IMR-90 (cell line): ENCODE measurements around the gene DRD3. TPM values are rescaled to one million over a fixed set of nuclear protein-coding genes. Genes with fewer than 3 reads are reported as not detected.

Experiments
- ATAC-seq: fragments of 200-7000 bp; cut with Tn5 transposase; 2 replicates; pipeline ENCODE4 v1.9.1; 2020; ENCODE audit warnings: low read depth, mild to moderate bottlenecking, moderate library complexity
- BruUV-seq: library from RNA; stranded (reverse); fragments of 400-500 nt; replicated peaks from 2 replicates; lab custom pipeline; 2021; lab: Mats Ljungman, UMichigan
- CTCF ChIA-PET: fragments of 300-600 bp; formaldehyde crosslinking; extraction: SDS; loops from one replicate; lab custom pipeline; 2021; ENCODE audit warnings: antibody characterized with exemption; lab: Yijun Ruan, JAX
- POLR2A ChIA-PET: fragments of 300-600 bp; sonication (Branson Sonifier 250); formaldehyde crosslinking; loops from one replicate; lab custom pipeline; 2022; ENCODE audit warnings: antibody characterized with exemption; ENCODE audit not compliant: unreplicated experiment; lab: Charles Lee
- DNase-seq: peaks from one replicate; pipeline ENCODE4 v3.0.0; 2013
- H2AFZ ChIP-seq: replicated peaks from 2 replicates; pipeline ENCODE3; 2013; ENCODE audit warnings: low read length, mild to moderate bottlenecking; ENCODE audit not compliant: poor library complexity
- H2AK5ac ChIP-seq: 2 replicates; pipeline ENCODE4 v1.6.1; 2013; ENCODE audit warnings: low read depth, low read length, inconsistent platforms
- H2AK9ac ChIP-seq: replicated peaks from 2 replicates; pipeline ENCODE3; 2013; ENCODE audit warnings: mild to moderate bottlenecking, low read depth, low read length, moderate library complexity; ENCODE audit not compliant: poor library complexity
- H2BK120ac ChIP-seq: 2 replicates; pipeline ENCODE4 v1.6.1; 2013; ENCODE audit warnings: low read depth, low read length, inconsistent platforms
- H2BK15ac ChIP-seq: 3 replicates; pipeline ENCODE4 v1.6.1; 2013; ENCODE audit warnings: low read depth, low read length, inconsistent platforms
- H2BK20ac ChIP-seq: 2 replicates; pipeline ENCODE4 v1.6.1; 2013; ENCODE audit warnings: low read depth, mild to moderate bottlenecking, inconsistent platforms, low read length, moderate library complexity
- H2BK5ac ChIP-seq: 2 replicates; pipeline ENCODE4 v1.6.1; 2013; ENCODE audit warnings: mild to moderate bottlenecking, low read depth, low read length, inconsistent platforms; ENCODE audit not compliant: poor library complexity, severe bottlenecking
- H3K14ac ChIP-seq: replicated peaks from 2 replicates; pipeline ENCODE4 v1.6.1; 2013; ENCODE audit warnings: low read depth, low read length, inconsistent platforms
- H3K18ac ChIP-seq: 2 replicates; pipeline ENCODE4 v1.6.1; 2013; ENCODE audit warnings: low read depth, low read length, control low read depth
- H3K23ac ChIP-seq: 2 replicates; pipeline ENCODE4 v1.6.1; 2013; ENCODE audit warnings: low read depth, low read length, inconsistent platforms
- H3K27ac ChIP-seq: 2 replicates; pipeline ENCODE4 v1.5.1; 2013; ENCODE audit warnings: mild to moderate bottlenecking, control low read depth, low read length; ENCODE audit not compliant: insufficient read depth
- H3K27me3 ChIP-seq: 2 replicates; pipeline ENCODE4 v1.6.1; 2013; ENCODE audit warnings: low read length; ENCODE audit not compliant: control insufficient read depth, insufficient read depth
- H3K36me3 ChIP-seq: 2 replicates; pipeline ENCODE4 v1.6.1; 2013; ENCODE audit warnings: low read length, mixed read lengths; ENCODE audit not compliant: control insufficient read depth, insufficient read depth
- H3K4ac ChIP-seq: 2 replicates; pipeline ENCODE4 v1.6.1; 2013; ENCODE audit warnings: low read depth, low read length, inconsistent platforms
- H3K4me1 ChIP-seq: 2 replicates; pipeline ENCODE4 v1.6.1; 2013; ENCODE audit warnings: low read length, mixed read lengths; ENCODE audit not compliant: control insufficient read depth, insufficient read depth
- H3K4me2 ChIP-seq: 2 replicates; pipeline ENCODE4 v1.6.1; 2013; ENCODE audit warnings: low read depth, mild to moderate bottlenecking, control low read depth, low read length, moderate library complexity
- H3K4me3 ChIP-seq: 2 replicates; pipeline ENCODE4 v1.5.1; 2013; ENCODE audit warnings: low read depth, mild to moderate bottlenecking, control low read depth, low read length, moderate library complexity; ENCODE audit not compliant: insufficient read depth
- H3K56ac ChIP-seq: 2 replicates; pipeline ENCODE4 v1.6.1; 2013; ENCODE audit warnings: low read length, inconsistent platforms; ENCODE audit not compliant: insufficient read depth; ENCODE audit errors: extremely low read depth
- H3K79me1 ChIP-seq, 2 experiments: 2 replicates each; pipeline ENCODE4 v1.6.1; 2013; ENCODE audit warnings: low read length in 2 of 2, inconsistent platforms in 1 of 2, low read depth in 1 of 2
- H3K9ac ChIP-seq: 2 replicates; pipeline ENCODE4 v1.6.1; 2013; ENCODE audit warnings: low read depth, low read length, control low read depth
- H3K9me1 ChIP-seq: 2 replicates; pipeline ENCODE4 v1.6.1; 2013; ENCODE audit warnings: low read length, inconsistent platforms; ENCODE audit not compliant: insufficient read depth
- H3K9me3 ChIP-seq: 2 replicates; pipeline ENCODE4 v1.6.1; 2013; ENCODE audit warnings: low read length; ENCODE audit not compliant: control insufficient read depth, insufficient read depth
- H4K20me1 ChIP-seq: 2 replicates; pipeline ENCODE4 v1.6.1; 2013; ENCODE audit warnings: low read length, inconsistent platforms; ENCODE audit not compliant: insufficient read depth
- H4K5ac ChIP-seq: 2 replicates; pipeline ENCODE4 v1.6.1; 2013; ENCODE audit warnings: mild to moderate bottlenecking, low read depth, low read length, control low read depth
- H4K8ac ChIP-seq, 2 experiments: 2 replicates each; pipeline ENCODE4 v1.6.1; 2013; ENCODE audit warnings: low read depth in 2 of 2, low read length in 2 of 2, control low read depth in 1 of 2, inconsistent platforms in 1 of 2
- H4K91ac ChIP-seq: 2 replicates; pipeline ENCODE4 v1.6.1; 2013; ENCODE audit warnings: low read depth, low read length, inconsistent platforms; ENCODE audit not compliant: insufficient read depth
- BHLHE40 ChIP-seq: fragments of 150-350 bp; IDR thresholded peaks from 2 replicates; pipeline ENCODE4 v1.6.1; 2016; ENCODE audit warnings: mild to moderate bottlenecking, low read depth, low read length
- CEBPB ChIP-seq: IDR thresholded peaks from 2 replicates; pipeline ENCODE4 v1.6.1; 2012; ENCODE audit warnings: low read depth, low read length, improper control_type of control experiment
- CHD1 ChIP-seq: IDR thresholded peaks from 2 replicates; pipeline ENCODE4 v1.6.1; 2012; ENCODE audit warnings: low read depth, low read length, improper control_type of control experiment
- CTCF ChIP-seq: conservative IDR thresholded peaks from 2 replicates; pipeline ENCODE4 v1.5.1; 2012; ENCODE audit warnings: mild to moderate bottlenecking, low read depth, low read length, improper control_type of control experiment
- ELK1 ChIP-seq: fragments of 150-350 bp; IDR thresholded peaks from 2 replicates; pipeline ENCODE4 v1.6.1; 2016; ENCODE audit warnings: low read depth, mild to moderate bottlenecking, low read length, moderate library complexity, borderline replicate concordance
- FOS ChIP-seq: fragments of 150-350 bp; IDR thresholded peaks from 2 replicates; pipeline ENCODE4 v1.6.1; 2016; ENCODE audit warnings: low read depth, low read length
- MXI1 ChIP-seq: IDR thresholded peaks from 2 replicates; pipeline ENCODE4 v1.6.1; 2012; ENCODE audit warnings: low read depth, mild to moderate bottlenecking, low read length, moderate library complexity, borderline replicate concordance
- NFE2L2 ChIP-seq: fragments of 150-350 bp; IDR thresholded peaks from 2 replicates; pipeline ENCODE4 v1.6.1; 2016; ENCODE audit warnings: low read depth, mild to moderate bottlenecking, low read length
- RAD21 ChIP-seq: IDR thresholded peaks from 2 replicates; pipeline ENCODE4 v1.6.1; 2012; ENCODE audit warnings: low read length, improper control_type of control experiment
- RCOR1 ChIP-seq: IDR thresholded peaks from 2 replicates; pipeline ENCODE4 v1.6.1; 2012; ENCODE audit warnings: mild to moderate bottlenecking, low read length, improper control_type of control experiment; ENCODE audit not compliant: insufficient replicate concordance
- SMC3 ChIP-seq: fragments of 150-350 bp; IDR thresholded peaks from 2 replicates; pipeline ENCODE4 v1.6.1; 2016; ENCODE audit warnings: low read depth, mild to moderate bottlenecking, antibody characterized with exemption, low read length, moderate library complexity
- WGBS, 2 experiments: methylation state at CpG; one replicate each; pipeline versions ENCODE4 v1.1.5 to v1.1.7; 2013; ENCODE audit warnings: missing lambda C conversion rate in 2 of 2; ENCODE audit not compliant: insufficient read length in 1 of 2; ENCODE audit errors: extremely low coverage in 2 of 2; 5-methylcytosine and 5-hydroxymethylcytosine counted together
- dilution Hi-C: fragments of 300-500 bp; cut with HindIII; formaldehyde crosslinking; loops from one replicate; pipeline ENCODE4 v1.14.3; 2018; ENCODE audit warnings: low sequenced_read_pairs; ENCODE audit not compliant: unreplicated experiment
- in situ Hi-C: fragments of 300-500 bp; cut with MboI; formaldehyde crosslinking; loops from 3 replicates; pipeline ENCODE4 v1.14.3; 2019; ENCODE audit warnings: low sequenced_read_pairs, inconsistent platforms, mixed read lengths
- intact Hi-C: fragments of 100-400 bp; cut with micrococcal nuclease; formaldehyde crosslinking; loops from 2 replicates; pipeline ENCODE4 v1.10.0; 2022
- polyA plus RNA-seq, 3 experiments: library from polyadenylated mRNA; depleted of rRNA; stranded (reverse); fragments of >200 nt; gene quantifications; 2 replicates each; pipeline ENCODE4 v1.2.3, GENCODE V29; 2012; ENCODE audit warnings: low replicate concordance in 1 of 3
- total RNA-seq: library from RNA; depleted of rRNA; stranded (reverse); fragments of >200 nt; gene quantifications from 2 replicates; pipeline ENCODE4 v1.2.3, GENCODE V29; 2012

The DRD3 gene
- total and polyA plus RNA-seq, 2 of the 4 experiments (the other 2 are of a cell fraction) = not detected

- Histone ChIP-seq H3K9me3 (no peaks in the 10 kb centered on the region), H3K4me2 (no peak overlapping the region), H3K36me3 (no peaks in the 10 kb centered on the region), H2BK20ac (no peak overlapping the region), H3K27me3 (peaks cover 9% of the 10 kb centered on the region), H4K8ac (no peak overlapping the region), H3K14ac (no peak overlapping the region), H2BK15ac (no peak overlapping the region), H2AK5ac (no peak overlapping the region), H2BK5ac (no peak overlapping the region), H3K9ac (no peak overlapping the region), H3K18ac (no peak overlapping the region), H3K4me3 (no peak overlapping the region), H2AFZ (no peak overlapping the region), H2BK120ac (no peak overlapping the region), H3K4me1 (no peaks in the 10 kb centered on the region), H4K20me1 (no peaks in the 10 kb centered on the region), H3K79me1 (no peaks in the 10 kb centered on the region), H4K91ac (no peak overlapping the region), H4K5ac (no peak overlapping the region), H3K23ac (no peak overlapping the region), H3K9me1 (no peaks in the 10 kb centered on the region), H3K56ac (no peak overlapping the region), H3K4ac (no peak overlapping the region), H3K27ac (no peak overlapping the region), H2AK9ac (no peak overlapping the region)
- TF ChIP-seq MXI1 (no peak), NFE2L2 (no peak), CHD1 (no peak), CTCF (no peak), ELK1 (no peak), RCOR1 (no peak), CEBPB (no peak), BHLHE40 (no peak), FOS (no peak), SMC3 (no peak), RAD21 (no peak)
- dilution Hi-C loops = no loop called here
- no TSS peak for BruUV-seq
- intact Hi-C loops = no loop called here
- DNase-seq = no peak
- POLR2A ChIA-PET = no interaction called here
- ATAC-seq = no peak
- WGBS, 2 experiments = 0% methylated on average over 1 of the region's 2 CpGs; no CpG with 5 or more reads in 1 of the 2 experiments
- CTCF ChIA-PET = interaction anchor here (1.0 to 1.6 kb wide), 2 partner anchors 13 to 323 kb away, joined by 3 to 4 read pairs; no protein-coding TSS in a partner anchor
- in situ Hi-C loops = no loop called here
Observed at GRCh38 chr3:114168150-114168549, 10.7 kb downstream of the DRD3 start.
